NCI-H524 (cell line): ENCODE measurements around the gene GRID1.
"Not testable (repeated sequence)": the region's sequence is repeated elsewhere in the genome, so short reads cannot be mapped to it uniquely, and the experiment has no call there.

Experiments used
- DNase-seq, 2 experiments: peaks; one replicate each; lab custom pipeline; 2025; lab: John Stamatoyannopoulos, UW

The GRID1 gene

DNA sequence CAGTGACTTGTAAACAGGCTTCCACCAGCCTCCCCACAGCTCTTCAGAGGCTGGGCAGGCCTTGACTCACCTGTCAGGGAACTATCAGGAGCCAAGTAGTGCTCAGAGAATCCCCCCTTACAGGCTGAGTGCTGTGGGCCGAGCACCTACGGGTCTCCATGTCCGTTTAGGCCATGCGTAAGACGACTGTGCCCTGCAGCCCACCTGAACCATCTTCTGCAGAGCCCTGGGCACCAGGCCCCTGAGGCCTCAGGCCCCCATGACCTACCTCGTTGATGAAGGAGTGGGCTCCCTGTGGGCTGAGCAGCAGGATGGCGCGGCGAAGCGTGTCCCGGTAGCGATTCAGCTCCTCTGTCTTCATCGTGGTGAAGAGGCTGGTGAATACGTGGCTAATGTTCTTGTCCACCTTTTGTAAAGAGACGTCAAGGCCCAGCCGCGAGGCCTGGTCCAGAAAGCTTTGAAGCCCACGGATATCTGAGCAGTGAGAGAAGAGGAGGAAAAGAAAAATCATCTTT is 228.0 kb downstream of the GRID1 start:
- no peak for DNase-seq

DNA sequence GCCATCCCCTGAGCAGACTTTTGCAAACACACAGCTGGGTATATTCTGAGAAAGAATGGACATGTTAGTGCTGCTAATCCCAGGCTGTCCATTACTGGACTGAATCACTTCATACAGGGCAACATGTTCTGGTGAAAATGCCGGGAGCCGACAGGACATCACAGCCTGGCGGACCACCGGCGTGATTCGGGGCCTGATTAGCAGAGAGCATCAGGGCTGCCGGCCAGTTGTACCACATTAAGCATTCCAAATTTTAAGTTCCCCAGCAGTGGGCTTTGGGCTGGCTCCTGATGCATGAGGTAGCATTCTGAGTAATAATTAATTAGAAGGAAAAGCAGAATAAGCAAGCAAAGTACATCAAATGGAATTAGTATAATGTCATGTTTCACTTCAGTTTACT is 229.0 kb downstream of the GRID1 start:
- DNase-seq, result no peak

DNA sequence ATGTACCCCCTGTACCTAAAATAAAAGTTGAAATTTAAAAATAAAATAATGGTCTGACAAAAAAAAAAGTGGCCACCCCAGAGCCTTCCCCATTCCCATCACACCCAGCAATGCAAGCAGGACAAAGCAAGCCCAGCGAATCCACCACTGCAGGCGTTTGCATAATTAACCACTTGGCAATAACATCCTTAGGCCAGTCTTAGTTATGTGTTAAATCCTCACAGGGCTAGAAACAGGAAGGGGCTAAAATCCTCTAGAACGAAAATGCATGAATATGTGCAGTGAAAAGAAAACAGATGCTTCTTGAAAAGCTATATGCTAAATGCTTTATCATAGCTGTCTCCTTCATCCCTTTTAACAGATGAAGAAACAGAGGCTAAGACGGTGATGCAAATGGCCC is 229.7 kb downstream of the GRID1 start:
- no peak for DNase-seq

DNA sequence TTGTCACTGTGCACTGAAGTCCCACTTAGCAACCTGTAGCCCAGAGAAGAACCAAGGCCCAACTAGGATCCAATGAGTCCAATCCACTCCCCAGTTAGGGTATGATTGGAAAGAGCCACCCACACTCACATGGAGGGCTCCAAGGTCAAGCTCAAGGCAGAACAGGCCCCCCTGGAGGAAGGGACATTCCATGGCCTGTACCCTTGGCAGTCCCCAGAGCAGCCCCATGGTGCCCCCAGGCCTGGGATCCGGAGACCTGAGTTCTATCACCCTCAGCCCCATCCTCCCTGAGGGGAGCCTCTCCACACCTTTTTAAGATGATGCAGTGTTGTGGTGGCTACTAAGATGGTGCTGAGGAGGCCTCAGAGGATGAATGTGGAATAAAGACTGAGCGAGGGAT is 231.4 kb downstream of the GRID1 start:
- DNase-seq, result no peak

DNA sequence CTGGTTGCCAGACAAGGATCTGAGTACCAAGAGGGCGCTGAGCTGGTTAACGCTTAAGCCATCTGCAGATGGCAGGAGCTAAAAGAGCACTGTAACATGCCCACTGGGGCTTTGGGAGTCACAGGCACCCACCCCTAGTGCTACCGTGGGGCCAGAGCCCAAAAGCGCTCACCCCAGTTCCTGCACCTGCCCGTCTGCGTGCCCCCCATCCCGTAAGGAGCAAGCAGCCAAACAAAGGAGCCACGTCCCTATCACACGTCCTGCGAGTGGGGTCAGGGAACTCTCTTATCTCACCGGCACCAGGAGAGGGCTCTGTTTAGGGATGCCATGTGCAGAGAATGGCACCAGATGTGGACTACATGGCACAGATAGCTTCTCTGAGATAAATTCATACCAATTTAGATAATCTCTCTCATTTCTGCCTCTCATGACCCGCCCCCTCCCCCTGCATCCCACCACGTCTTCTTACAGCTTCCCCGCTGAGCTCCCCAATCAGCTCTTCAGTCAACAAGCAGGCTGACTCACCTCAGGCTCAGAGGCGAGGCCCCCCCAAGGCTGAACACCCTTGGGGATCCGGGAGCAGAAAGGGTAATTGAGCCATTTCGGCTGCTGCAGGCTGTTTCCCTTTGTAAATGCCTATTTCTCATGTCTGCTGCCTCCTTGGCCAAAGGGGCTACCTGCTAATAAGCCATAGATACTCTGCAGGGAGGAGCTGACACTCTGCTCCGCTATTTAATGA is 235.7 kb downstream of the GRID1 start:
- no peak for DNase-seq

DNA sequence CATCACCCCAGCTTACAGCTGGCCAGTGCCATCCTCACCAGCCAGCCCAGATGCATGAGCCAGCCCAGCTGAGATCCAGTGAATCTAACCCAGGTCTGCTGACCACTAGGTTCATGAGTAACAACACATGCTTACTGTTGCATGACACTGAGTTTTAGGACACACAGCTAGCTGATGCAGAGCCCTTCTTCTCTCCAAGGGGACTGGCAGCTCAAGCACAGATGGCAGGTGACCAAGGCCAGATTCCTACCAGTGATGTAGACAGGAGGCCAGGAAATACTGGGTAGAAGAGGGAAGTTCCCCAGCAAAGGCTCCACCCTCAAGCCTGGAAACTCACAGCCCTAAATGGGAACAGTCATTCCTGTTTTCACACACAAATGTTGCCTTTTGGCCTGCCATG is 236.6 kb downstream of the GRID1 start:
- no peak for DNase-seq

DNA sequence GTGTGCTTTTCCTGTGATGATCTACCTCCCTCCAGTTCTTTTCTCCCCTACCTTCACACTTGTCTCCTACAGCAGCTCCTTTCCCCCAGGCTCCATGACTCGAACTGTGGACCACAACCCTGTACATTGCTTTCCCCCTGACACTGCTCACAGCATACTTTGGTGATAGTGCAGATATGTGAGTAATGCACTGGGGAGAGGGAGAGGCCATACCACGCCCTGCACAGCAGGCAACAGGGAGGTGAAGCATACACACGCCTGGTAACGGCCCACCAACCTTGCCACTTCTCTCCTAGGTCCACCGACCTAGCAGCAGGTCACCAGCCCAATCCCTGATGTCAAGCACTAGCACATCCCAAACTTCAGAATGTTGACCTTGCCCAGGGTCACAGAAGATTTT is 238.2 kb downstream of the GRID1 start:
- DNase-seq, result no peak

DNA sequence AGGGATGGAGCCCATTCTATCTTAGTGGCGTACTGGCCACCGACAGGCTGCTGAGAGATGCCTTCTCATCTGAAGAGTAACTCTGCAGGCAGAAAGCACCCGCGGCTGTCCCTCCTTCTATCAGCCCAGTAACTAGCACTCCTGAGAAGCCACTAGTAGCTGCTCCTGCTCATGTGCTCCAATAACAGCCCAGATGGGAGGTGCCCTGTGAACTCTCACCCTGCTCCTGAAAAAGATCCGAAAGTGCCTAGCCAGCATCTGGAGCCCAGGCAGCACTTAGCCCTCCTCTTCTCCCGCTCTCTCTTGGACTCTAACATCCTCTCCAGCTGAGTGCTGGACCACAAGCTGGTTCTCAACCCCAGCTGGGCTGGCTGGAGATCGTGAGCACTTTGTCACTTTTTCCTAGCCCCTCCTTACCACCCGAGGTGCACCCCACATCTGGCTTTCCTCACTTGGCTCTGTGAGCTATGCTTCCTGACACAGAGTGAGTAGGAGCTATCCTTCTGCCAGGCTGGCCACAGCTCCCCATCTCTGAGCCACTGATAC is 239.2 kb downstream of the GRID1 start:
- no peak for DNase-seq

DNA sequence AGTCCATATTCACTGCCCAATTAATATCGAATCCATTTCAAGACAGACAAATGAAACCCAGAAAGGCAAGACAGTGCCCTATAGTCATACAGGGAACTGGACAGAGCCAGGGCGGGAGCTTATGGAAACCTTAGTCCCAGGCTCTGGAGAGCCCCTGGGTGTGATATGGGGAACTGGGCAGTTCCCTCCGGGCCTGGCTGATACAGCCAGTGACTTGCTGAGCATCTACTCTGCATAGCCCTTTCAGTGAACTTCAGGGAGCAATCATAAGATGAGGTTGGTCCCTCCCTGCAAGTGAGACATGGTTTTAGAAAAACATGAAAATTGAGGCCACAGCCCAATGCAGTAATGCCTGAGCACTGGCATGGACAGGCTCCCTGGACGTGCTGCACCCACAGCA is 241.9 kb downstream of the GRID1 start:
- no peak for DNase-seq

DNA sequence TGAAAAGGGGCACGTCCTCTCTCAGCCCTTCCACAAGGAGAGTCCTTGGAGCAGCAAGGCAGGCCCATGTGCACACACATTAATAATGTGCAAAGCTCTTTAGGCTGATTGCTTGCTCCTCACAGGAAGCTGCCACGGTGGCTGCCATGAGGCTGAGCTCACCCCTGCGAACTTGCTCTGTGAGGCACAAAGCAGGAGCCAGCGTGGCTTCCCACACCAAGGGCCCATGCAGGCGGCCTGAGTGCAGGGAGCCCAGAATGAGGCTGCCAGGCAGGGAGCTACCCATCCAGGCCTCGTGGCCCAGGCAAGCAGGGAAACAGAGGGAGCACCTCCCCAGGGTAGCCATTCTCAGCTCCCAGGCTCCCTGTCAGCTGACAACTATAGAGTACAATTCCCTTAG is 242.9 kb downstream of the GRID1 start:
- no peak for DNase-seq

DNA sequence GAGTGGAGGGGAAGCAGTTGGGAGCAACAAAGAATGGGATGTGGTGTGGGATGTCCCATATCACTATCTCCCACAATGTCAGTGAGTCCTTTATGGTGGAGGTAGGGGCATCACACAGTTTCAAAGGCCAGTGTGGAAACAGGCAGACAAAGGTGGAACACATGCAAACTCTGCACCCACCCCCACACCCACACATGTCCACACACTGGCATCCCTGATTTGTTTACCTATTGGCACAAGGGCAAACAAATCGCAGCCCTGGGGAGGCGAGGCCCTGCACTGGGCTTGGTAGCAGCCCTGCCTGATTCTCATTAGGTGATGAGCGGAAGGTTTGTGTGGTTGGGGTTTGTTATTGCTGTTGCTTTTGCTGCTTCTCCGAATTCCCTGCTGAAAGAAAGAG is 243.3 kb downstream of the GRID1 start:
- DNase-seq, result no peak

DNA sequence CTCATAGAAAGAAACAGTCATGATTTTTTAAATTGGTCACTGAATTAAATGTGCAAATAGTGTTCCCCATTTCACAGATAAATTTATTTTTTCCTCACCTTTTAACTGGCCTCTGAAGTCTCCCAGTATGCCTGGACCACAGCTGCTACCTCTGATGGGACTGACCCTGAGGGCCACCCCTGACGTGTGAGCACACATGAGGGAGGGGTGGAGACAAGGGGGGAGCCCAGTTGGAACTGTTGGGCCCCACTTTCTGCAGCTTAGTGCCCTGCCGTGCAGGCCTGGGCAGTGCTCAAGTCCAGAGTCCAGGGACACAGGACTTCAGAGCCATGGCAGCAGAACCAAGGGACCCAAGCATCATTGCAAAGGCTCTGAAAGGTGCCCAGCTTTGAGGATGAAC is 243.9 kb downstream of the GRID1 start:
- no peak for DNase-seq

DNA sequence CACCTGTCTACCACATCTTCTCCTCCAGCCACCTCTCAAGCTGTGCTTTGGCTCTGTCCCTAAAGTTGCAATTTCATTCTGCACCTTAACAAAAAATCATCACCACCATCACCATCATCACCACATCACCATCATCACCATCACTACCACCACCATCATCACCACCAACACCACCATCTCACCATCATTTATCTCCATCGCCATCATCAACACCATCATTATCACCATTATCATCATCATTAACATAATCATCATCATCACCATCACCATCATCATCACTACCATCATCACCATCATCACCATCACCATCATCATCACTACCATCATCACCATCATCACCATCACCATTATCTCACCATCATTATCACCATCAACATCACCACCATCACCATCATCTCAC is 245.4 kb downstream of the GRID1 start:
- DNase-seq, result no peak

DNA sequence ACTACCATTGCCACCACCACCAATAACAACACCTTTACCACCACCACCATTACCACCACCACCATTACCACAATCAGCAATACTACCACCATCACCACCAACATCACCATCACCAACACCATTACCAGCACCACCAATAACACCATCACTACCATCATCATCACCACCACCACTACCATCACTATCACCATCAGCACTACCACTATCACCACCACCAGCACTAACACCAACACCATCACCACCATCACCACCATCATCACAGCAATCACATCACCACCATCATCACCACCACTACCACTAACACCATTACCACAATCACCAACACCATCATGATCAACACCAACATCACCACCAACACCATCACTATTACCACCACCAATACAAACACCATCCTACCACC is 249.5 kb downstream of the GRID1 start:
- no peak for DNase-seq

DNA sequence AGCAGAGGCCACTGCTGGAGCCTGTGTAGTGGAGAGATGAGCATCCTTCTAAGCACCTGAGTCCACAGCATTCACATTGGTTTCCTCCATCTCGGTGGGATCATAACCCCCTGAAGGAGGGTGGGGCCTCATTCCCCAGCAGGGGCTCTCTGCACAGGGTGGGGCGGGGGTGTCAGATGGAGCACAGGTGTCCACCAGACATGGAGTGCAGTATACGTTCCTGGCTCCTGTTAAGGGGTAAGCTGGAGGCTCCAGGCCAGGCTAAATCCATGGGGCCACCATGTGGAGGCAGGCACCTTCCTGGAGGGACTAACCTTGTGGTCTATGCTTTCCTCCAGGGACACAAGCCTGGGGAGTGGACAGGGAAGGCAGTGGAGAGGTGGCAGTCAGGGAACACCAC is 252.6 kb downstream of the GRID1 start:
- DNase-seq, result no peak

DNA sequence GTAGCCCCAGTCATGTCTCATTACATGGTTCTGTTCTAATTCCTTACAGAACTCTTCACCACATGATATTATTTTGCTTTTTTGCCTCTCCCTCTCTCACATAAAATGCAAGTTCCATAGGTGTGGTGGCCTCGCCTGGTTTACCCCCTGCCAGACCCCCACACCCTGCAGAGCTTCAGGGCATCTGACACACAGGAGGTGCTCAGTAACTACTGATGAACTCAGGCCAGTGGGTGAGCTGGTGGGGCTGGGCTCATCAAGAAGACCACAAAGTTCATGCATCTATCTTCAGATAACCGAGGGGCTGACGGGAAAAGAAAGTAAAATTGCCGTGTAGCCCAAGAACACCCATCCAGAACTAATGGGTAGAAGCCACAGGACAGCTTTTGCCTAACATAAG is 253.1 kb downstream of the GRID1 start:
- DNase-seq, result no peak

DNA sequence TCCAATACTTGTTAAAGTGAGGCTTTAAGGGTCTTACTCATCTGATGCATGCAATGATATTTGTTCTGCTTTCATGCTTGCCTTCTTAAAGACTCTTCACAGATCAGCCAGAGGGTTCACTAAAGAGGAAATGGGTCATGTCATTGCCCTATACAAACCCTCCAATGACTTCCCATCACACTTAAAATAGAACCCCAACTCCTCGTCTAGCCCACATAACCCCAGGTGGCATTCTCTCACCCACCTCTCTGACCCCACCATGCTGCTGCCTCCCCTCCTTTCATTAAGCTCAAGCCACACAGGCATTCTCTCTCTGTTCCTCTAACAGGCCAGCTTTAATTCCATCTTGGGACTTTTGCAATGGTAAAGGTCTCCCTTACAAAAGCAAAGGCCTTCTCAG is 253.6 kb downstream of the GRID1 start:
- DNase-seq, result no peak

DNA sequence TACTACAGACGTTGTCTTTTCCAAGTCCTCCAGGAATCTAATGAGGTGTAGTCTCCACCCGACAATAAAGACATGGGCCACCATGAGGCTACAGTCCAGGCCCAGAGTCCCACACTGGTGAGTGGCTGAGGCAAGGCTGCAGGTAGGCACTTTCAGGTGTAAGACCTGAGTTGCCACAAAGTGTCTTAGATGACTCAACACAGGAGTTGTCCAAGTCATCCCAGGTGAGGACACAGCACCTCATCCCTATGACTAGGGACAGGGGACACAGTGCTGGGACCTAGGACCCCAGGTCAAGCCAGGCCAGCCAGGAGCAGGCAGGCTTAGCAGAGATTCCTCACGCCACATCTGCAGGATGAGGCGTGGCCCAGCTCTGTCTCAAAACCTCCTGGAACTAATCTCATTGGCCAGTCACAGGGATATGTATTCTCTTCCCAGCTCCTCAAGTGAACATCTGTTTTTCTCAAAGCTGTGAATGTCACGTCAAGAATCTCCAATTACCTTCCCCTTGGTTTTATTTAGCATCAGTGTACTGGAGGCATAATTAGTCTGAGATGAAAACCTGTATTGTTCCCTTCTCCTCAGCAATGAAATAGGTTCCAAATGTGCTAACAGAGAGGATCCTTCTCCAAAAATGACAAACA is 254.6 kb downstream of the GRID1 start:
- DNase-seq, result no peak

DNA sequence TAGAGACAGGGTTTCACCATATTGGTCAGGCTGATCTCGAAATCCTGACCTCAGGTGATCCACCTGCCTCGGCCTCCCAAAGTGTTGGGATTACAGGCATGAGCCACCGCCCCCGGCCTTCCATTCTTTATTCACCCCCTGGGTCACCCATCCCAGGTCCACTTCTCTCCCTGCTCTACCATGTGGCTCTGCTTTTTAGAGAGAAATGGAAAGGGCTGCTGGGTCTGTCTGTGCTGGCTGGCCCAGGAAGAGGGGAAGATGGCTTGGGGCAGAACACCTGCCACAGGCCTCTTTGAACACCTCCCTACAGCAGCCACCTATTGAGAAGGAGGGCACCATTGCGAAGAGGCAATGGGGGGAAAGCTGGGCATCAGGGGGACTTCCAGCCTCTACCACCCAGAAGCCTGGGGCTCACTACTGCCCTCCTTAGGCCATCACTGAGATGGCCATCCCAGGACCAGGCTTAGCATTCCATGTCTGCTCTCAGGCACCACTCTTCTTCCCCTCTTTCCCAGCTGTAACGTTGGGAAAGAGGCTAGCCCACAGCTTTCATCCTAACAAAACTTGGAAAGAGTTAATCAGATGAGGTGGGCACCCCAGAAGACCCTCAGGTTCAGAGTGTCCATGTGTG is 256.3 kb downstream of the GRID1 start:
- no peak for DNase-seq

DNA sequence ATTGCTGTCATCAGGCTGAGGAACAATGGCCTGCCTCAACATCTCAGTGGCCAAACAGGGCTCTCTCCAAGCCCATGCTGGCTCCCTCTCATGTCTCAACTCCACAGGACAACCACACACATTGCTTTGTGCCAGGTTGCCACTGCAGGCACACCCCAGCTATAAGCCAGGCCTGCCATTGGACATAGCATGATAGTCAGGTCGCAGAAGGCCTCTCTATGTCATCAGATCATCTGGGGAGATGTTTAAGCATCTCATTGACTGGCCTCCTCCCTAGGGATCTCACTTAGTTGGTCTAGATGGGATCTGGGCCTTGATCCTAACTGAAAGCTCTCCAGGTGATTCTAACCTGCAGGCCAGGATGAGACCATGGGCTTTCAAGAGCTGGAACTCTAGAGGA is 257.2 kb downstream of the GRID1 start:
- no peak for DNase-seq

DNA sequence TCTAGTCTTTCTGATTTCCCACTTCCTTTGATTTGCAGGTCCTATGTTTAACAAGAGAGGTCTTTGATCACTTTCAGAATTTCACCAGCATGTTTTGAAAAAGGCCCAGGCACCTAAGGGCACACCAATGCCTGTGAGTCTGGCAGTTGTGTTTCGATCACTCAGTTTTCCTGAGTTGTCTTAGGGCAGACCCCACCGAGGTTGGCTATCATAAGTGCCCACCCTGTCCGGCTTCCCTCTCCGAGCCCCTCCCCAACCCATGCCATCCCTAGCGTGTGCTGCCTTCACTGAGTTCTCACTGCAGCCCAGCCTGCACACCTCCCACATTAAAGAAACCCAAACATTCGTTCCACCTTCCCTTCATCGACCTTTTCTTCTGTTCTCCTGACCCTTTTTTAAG is 257.9 kb downstream of the GRID1 start:
- DNase-seq, result no peak

DNA sequence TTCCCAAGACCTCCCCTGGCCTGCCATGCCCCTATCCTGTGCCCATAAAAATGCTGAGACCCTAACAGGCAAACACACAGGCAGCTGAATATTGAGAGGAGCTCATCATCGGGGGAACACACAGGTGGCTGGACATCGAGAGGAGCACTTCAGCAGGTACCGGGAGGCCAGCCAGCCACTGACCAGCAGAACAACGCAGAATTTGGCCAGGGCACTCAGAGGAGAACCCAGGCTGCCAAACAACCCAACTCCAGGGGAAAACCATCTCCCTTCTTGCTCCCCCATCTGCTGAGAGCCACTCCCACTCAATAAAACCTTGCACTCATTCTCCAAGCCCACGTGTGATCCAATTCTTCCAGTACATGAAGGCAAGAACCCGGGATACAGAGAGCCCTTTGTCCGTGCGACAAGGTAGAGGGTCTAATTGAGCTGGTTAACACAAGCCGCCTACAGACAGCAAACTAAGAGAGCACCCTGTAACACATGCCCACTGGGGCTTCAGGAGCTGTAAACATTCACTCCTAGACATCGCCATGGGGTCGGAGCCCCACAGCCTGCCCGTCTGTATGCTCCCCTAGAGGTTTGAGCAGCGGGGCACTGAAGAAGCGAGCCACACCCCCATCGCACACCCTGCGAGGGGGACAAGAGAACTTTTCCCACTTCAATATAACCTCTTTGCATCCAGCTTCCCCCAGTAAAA is 258.8 kb downstream of the GRID1 start:
- not testable (repeated sequence) for DNase-seq
